Lower leg skin (tissue), 3 donors: ENCODE data around the gene SOWAHC.

Source experiments
- CTCF ChIP-seq, 3 donors: fragments of 450-650 bp; IDR thresholded peaks; one replicate each; pipeline ENCODE4 v1.5.1; 2016; ENCODE audit warnings: antibody characterized with exemption in 3 of 3, mild to moderate bottlenecking in 3 of 3, moderate library complexity in 2 of 3
- POLR2A ChIP-seq, 2 donors: fragments of 450-650 bp; IDR thresholded peaks; one replicate each; pipeline ENCODE4 v1.6.1; 2016 to 2017; ENCODE audit warnings: antibody characterized with exemption in 2 of 2, mild to moderate bottlenecking in 1 of 2, moderate library complexity in 1 of 2

- TF ChIP-seq CTCF (IDR thresholded peaks at IDR 0.05) (no peak), POLR2A (IDR thresholded peaks at IDR 0.05) (no peak)
These were observed 4.7 kb upstream of the SOWAHC start for GRCh38 chr2:109609352-109610024.
